GM21390 (cell line): ENCODE data around the gene FUBP1.
"Not testable (repeated sequence)": the region's sequence is repeated elsewhere in the genome, so short reads cannot be mapped to it uniquely, and the experiment has no call there.

Experiments
- ATAC-seq: cut with Tn5 transposase; IDR thresholded peaks from one replicate; pipeline ENCODE4 v1.9.1; 2021; ENCODE audit not compliant: unreplicated experiment

The FUBP1 gene, protein sequence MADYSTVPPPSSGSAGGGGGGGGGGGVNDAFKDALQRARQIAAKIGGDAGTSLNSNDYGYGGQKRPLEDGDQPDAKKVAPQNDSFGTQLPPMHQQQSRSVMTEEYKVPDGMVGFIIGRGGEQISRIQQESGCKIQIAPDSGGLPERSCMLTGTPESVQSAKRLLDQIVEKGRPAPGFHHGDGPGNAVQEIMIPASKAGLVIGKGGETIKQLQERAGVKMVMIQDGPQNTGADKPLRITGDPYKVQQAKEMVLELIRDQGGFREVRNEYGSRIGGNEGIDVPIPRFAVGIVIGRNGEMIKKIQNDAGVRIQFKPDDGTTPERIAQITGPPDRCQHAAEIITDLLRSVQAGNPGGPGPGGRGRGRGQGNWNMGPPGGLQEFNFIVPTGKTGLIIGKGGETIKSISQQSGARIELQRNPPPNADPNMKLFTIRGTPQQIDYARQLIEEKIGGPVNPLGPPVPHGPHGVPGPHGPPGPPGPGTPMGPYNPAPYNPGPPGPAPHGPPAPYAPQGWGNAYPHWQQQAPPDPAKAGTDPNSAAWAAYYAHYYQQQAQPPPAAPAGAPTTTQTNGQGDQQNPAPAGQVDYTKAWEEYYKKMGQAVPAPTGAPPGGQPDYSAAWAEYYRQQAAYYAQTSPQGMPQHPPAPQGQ

DNA sequence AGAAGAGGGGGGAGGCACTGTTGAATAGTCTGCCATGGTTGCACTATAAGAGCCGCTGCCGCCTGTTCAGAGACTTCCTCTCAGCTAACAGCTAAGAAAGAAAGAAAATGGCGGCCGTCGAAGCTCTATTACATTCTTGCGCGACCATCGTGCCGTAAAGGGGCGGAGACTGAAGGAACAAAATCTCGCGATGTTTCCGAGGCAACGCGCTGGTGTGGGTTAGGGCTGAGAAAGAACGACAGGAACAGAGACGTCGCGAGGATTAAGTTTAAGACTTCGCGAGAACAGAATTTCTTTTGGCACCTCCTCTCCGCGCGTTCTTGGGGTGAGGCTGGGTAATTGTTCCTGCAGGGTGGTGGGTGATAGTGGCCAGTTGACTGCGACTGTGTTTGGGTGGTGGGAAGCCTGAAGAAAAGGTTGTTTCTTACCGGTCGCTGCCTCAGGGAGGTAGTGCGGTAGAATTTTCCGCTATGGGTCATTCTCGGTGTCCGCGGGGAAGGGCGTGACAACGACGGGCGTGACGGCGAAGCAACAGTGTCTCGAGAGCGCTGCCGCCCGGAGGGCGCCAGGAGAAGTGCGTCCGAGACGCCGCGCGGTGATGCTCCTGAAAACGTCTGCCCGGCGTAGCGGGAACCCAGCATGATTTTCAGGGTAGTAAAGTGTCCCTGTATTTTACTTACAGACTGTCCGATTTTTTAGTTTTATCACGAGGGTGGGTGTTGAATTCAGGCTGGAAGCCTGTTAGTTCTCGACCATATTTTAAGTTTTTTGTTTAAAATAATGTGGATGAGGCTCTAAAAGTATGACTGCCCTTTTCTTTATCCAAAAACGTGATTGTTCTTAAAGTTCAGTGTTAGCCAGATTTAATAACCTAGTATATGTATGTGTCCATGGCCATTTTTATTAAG lies at the start of gene FUBP1:
Gene FUBP1, minus strand, starts transcription at position 104 of the 908 bp plus-strand sequence. Its CDS starts 68 bp downstream, at position 36.
- peak; percentile 77 for ATAC-seq

DNA sequence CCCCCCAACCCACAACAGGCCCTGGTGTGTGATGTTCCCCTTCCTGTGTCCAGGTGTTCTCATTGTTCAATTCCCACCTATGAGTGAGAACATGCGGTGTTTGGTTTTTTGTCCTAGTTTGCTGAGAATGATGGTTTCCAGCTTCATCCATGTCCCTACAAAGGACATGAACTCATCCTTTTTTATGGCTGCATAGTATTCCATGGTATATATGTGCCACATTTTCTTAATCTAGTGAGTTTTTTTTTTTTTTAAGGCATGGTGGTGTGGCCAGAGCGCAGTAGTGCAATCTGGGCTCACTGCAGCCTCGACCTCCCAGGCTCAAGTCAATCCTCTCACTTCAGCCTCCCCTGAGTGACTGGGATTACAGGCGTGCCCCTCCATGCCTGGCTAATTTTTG lies 42.3 kb upstream of the FUBP1 start:
- ATAC-seq: not testable (repeated sequence)

DNA sequence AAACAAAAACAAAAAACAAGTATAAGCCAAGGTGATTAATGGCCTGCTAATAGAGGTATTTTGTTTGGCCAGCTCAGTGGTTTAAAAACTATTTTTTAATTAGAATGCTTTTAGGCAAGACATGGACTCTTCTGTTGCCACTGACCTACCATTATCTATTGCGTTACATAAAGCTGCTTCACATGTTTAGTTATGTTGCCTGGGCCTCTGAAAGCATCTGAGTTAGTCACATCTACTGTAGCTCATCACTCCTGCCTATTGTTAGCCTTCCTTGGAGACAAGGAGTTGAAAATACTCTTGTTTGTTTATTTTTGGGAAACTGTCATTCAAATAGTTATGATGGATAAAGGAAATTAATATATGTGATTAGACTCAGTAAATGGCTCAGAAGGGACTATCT lies 40.2 kb upstream of the FUBP1 start:
- ATAC-seq: no peak

DNA sequence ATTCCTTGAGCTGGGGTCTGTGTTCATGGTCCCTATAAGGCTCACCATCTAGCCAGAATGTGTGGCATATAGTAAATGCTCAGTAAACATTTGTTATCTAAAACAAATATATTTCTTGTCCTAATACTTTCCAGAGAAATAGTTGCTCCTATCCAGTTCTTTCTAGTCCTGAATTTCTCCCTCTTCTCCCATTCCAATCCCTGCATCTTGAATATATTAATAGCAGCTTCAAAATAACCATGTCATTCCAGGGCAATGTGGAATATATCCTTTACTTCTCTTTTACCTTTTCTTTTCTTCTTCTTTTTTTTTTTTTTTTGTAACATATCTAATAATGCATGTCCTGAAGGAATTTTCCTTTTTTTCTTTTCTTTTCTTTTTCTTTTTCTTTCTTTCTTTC lies 36.3 kb upstream of the FUBP1 start:
- ATAC-seq: no peak

DNA sequence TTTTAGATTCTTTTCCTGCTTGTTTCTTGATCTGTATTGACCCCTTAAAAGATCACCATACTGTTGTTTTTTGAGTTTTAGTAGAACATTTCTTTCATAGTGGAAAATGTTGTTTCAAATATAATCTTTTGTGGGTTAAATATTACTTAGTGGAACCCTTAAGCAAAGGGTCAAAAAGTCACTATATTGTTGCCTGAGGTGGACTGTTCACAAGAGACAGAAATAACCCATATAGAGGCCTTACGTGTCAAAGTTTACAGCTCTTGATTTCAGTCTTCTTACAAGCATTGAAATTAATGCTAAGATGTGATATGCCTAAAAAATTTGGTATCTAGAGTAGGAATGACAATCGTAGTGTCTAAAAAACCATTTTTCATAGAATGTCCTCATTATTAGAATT lies 32.2 kb upstream of the FUBP1 start:
- ATAC-seq: no peak

DNA sequence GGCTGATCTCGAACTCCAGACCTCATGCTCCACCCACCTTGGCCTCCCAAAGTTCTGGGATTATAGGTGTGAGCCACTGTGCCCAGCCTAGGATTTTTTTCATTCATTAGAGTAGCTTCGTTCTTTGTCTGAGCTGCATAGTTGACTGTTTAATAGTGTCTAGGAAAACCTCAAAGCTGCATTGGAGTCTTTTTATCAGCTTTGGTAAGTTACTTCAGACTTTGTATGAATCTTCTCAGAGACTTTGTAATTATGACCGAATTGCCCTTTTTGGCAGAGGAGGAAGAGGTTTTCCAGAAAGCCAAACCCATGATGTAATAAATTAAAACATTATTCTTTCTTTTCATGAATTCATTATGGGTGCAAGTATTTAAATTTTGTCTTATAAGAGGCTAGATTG lies 31.0 kb upstream of the FUBP1 start:
- ATAC-seq: no peak

DNA sequence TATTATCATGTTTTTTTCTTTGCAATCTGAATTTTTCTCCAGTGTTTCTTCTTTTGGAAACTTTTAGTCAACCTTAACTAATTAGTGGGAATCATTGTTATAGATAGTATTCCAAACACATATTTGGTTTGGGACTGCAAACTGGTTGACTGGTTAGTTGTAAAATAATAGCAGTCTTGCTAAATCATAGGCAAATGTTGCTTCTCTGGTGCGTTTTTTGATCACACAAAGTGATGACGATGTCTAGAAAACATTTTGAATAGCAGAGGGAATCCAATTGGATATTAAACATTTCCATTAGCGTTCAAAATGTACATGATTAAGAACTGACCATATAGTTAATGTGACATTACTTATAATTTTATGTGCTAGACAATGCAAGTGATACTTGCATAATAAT lies 30.4 kb upstream of the FUBP1 start:
- no peak for ATAC-seq

DNA sequence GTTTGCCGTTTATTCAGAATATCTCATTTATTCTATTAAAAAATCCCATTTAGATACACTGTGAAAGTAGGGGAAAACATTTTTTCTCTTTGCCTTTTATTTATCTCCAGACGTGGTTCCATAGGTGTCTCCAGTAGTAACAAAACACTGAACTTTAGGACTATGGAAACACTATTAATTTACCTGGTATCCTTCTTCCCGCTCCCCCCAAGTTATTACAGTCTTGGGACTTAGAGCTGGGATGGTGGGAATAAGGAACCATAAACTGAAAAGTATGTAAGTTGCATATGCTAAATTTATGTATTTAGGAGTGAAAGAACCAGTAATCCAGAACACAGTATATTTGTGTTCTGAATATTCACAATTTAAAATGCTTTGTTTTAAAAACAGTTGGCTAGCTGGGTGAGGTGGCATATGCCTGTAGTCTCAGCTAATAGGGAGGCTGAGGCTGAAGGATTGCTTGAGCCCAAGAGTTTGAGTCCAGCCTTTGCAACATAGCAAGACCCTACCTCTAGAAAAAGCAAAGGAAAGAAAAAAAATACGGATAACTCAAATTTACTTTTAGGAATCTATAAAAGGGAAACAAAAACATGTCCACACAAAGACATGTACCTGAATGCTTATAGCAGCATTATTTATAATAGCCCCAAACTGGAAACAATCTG lies 28.9 kb upstream of the FUBP1 start:
- no peak for ATAC-seq

DNA sequence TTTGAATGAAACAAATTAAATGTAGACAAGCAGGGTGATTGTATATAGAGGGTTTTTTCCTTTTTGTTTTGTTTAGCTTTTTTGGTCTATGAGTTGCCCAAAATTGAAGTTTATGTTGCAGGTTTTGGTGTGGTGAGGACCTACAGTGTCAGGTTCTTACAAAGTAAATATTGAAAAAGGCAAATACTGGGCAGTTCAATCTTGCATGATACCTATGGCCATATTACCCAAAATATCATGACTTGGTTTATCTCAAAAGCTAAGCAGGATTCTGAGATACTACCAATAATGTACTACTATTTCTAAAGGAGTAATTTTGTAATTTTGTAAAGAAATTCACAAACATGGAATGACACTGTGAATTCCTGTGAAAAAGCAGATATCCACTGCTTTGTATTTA lies 27.6 kb upstream of the FUBP1 start:
- no peak for ATAC-seq

DNA sequence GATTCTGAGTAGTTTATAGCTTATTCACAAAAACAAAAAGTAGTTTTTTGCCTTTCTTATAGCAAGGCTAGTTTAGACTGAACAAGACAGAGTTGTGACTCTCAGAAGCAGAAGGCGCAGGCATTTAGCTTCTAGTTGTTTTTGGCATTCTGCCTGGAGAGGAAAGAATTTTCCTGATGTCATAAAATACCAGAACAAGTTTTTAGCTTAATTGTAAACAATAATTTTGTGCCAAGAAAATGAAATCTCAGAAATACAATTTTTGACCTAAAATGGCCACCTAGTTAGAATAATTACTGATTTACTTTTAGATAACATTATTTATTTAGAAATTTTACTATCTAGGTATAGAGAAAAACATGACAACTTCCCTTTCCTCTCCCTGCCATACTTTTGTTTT lies 26.9 kb upstream of the FUBP1 start:
- no peak for ATAC-seq

DNA sequence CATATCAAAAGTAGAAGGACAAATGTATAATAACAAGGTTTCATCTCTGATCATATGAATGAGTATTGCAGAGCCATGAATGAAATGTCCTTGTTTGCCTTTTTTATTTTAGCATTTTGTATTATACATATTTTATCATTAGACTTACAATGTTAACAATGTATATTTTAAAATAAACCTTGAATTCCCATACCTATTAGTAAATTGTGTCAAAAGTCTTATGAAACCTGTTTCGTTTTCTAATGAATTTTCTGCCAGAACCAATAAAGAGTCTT lies 26.5 kb upstream of the FUBP1 start:
- ATAC-seq: no peak

DNA sequence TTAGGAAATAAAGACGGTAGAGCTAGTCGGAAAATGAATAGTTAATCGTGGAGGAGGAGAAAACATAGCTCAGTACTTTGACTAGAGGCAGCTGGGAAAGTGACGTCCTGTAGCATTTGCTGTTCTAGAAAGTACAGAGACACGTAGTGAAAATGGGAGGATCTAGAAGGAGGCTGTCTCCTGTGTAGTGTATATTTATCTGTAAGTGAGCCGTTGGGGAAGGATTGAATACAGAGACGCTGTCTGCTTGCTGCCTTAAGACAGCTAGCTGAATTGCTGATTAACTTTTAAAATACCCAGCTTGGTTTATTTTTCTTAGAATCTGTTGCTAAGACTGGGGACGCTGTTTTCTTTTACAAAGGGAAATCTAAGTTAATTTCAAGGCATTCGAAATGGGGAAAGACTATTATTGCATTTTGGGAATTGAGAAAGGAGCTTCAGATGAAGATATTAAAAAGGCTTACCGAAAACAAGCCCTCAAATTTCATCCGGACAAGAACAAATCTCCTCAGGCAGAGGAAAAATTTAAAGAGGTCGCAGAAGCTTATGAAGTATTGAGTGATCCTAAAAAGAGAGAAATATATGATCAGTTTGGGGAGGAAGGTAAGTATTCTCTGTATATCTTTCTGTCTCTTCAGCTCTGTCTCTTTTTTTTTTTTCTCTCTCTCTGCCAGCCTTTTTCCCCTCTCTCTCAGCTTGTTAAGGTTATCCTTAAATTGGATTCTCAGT lies 26.0 kb upstream of the FUBP1 start, which contains the start of gene DNAJB4:
Gene DNAJB4, plus strand, starts transcription at position 221 of the 729 bp plus-strand sequence. Its CDS starts 172 bp downstream, at position 393.
- ATAC-seq: peak; percentile 97

DNA sequence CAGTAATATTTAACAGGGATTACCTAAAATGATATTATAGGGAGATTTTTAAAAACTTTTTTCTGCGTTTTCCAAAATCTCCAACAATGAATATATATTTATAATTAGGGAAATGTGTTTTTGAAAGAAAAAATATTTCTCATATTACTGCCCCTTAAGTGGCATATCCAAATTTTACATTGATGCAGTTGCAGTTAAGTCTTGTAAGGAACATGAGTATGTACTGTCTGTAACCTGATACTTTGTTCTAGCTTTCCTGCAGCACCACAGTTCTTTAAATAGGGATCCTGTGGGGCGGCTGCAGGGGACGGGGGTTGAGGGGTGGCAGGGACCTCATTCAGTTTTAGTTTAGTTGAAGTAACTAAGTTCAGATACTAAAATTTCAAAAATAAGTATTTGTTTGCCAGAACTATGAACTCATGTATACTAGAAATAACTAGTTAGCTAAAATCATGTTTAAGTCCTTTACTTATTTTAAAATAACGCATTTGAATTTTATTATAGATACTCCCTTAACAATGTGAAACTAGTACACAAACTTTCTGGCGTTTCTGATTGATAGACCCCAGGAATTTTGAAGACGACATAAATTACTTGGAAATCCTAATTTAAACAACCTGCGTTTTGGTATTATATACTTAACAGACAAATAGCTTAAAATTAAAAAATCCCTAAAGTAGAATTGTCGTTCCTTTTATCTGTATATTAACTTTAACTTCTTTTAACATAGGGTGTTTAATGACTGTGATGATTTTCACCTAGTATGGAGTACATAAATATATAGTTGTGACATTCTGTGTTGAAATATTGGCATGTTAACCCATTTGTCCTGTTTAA lies 25.2 kb upstream of the FUBP1 start:
- peak; percentile 56 for ATAC-seq

DNA sequence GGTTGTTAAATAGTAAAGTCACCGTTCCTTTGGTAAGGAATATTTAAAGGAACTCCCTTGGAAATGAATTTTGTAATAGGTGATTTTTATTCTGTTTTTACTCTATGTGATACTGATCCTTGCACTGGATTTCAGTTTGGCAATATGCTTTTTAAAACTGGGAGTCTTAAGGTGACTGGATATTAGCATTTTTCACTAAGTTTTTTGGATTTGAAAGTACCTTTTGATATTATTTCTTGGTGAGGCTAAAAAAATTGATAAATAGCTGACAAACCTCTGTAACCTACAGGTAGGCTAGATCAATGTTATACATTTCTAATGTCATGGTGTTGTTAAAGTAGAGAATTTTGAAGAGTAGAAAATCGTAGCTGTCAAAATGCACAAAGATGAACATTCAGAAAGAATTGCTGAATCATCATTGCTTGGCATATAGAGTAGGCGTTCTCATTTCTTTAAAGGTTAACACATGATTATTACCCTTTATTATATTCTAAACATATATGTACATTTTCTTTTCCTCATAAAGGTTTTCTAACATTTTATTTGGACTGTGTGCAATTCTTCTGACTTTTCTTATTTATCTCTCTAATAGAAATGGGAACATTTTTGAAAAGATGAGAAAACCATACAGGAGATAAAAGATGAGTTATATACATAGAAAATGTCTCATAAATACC lies 24.3 kb upstream of the FUBP1 start:
- no peak for ATAC-seq

DNA sequence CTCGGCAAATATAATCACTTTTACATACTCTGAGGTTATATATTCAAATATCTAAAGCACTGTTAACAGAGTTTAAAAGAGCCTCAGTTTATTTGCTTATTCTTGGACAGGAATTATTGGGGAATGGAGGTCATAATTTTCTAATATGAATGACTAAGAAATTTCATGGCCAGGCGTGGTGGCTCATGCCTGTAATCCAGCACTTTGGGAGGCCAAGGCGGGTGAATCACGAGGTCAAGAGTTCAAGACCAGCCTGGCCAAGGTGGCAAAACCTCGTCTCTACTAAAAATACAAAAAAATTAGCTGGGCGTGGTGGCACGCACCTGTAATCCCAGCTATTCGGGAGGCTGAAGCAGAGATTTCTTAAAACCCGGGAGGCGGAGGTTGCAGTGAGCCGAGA lies 21.7 kb upstream of the FUBP1 start:
- not testable (repeated sequence) for ATAC-seq

DNA sequence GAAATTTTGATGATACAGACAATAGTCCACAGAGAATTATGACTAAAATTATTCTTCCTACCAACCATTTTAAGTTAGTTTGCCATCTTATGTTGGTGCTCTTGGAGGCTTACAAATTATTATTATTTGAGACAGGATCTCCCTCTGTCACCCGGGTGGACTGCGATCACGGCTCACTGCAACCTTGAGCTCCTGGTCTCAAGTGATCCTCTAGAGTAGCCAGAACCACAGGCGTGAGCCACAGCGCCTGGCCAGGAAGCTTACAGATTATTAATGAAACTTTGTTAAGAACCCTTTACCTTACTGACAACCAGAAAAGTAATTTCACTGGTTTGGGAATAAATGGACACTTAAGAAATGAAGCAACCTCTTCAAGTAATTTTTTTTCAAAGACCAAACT lies 17.9 kb upstream of the FUBP1 start:
- no peak for ATAC-seq

DNA sequence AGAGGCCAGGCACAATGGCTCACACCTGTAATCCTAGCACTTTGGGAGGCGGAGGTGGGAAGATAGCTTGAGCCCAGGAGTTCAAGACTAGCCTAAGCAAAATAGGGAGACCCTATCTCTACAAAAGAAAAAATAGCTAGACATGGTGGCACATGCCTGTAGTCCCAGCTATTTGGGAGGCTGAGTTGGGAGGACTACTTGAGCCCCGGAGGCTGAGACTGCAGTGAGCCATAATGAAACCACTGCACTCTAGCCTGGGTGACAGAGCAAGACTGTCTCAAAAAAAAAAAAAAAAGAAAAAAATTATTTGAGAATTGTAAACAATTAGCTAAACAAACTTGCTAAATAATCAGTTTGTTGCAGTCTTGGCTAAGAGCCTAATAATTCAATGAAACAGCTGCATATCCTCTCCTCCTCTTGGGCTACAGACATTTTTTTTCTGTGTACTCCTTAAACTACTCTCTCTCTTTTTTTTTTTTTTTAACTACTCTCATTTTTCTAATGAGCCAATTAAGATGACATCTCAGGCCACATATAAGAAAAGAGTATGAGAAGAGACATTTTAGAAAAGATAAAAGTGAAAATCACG lies 15.3 kb upstream of the FUBP1 start:
- no peak for ATAC-seq

DNA sequence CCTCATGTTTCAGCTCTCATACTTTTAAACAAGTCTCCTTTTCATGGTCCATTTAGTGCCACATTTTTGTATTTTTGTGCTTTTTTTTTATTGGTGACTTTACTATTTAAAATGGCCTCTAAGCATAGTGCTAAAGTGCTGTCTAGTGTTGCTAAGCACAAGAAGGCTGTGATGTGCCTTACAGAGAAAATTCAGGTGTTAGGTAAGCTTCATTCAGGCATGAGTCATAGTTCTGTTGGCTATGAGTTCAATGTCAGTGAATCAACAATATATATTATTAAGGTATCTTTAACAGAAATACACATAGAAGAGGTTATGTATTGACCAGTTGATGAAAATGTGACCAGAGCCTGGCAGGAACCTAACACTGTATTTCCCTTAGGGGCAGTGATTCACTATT lies 12.8 kb upstream of the FUBP1 start:
- no peak for ATAC-seq
